Epithelial cell of proximal tubule (primary cell): ENCODE measurements around the gene SEZ6L. TPM values are rescaled to one million over a fixed set of nuclear protein-coding genes. Genes with fewer than 3 reads are reported as not detected.

Experiments
- DNase-seq: peaks from one replicate; pipeline ENCODE4 v3.0.0-alpha.2; 2011; ENCODE audit warnings: low read depth
- H3K4me3 ChIP-seq: 2 replicates; pipeline ENCODE4 v1.5.1; 2011; ENCODE audit warnings: low read depth, mild to moderate bottlenecking, low read length
- CTCF ChIP-seq: conservative IDR thresholded peaks from 2 replicates; pipeline ENCODE4 v1.5.1; 2012; ENCODE audit warnings: low read depth, mild to moderate bottlenecking, low read length
- total RNA-seq: library from RNA; depleted of rRNA; stranded (reverse); fragments of >200 nt; gene quantifications from 2 replicates; pipeline ENCODE4 v1.2.3, GENCODE V29; 2015

The SEZ6L gene
- total RNA-seq, 1 donor from 2014 or later, result not detected

GRCh38 chr22:26214466-26214865 is 45.2 kb downstream of the SEZ6L start:
- TF ChIP-seq CTCF, result no peak
- no peak for DNase-seq

DNA sequence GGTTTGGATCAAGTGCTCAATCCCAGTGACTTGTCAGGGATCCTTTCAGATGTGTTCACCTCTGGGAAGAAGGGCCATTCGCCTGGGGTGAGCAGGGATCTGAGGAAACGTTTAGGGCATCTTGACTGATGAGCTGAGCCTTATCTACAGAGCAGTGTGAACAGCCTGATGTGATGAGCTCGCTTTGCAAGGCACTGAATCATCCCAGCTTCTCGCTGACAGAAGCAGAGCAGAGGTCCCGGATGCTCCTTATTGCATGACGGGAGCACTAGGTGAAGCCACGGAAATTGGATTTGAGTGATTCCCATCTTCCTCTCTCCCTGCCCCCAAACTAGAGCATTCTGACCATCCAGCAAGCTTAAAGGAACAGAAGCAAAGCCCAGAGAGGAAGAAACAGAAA is 46.5 kb downstream of the SEZ6L start:
- no peak for TF ChIP-seq CTCF
- H3K4me3 ChIP-seq, result no peak overlapping the region
- no peak for DNase-seq

More at GRCh38 chr22:26214466-26214865, 45.2 kb downstream of the SEZ6L start:
- H3K4me3 ChIP-seq, result no peak overlapping the region

GRCh38 chr22:26225207-26225606 is 55.9 kb downstream of the SEZ6L start:
- no peak overlapping the region for H3K4me3 ChIP-seq
- DNase-seq, result no peak
- TF ChIP-seq CTCF, result no peak

DNA sequence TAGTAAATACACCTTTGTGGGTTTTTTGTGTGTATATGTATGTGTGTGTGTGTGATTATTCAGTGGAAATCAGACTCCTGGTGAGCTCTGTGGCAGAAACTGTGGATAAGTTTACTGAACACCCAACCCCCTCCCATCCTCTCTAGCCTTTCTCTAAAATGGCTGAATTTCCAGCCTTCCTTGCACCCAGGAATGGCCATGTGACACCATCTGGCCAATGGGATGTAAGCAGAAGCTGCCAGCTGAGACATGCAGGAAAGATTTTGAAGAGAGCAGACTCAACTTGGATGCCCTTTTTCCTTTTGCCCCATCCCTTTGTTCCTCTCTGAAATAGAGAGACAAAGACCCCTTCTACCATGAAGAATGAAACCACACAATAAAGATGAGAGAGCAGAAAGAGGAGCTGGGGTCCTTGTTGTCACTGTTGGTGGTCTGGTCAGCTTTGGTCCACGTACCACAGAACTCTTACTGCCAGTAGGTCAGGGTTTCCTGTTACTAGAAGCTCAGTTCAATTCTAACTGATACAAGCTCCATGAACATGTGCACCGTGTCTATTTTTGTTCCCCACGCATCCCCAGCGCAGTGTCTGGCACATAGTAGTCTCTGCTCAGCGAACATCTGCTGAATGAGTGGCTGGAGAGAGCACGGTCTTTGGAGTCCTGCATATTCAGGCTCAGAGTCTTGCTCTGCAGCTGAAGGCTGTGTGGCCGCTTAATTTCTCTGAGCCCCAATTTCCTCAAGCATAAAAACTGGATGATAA is 57.5 kb downstream of the SEZ6L start:
- H3K4me3 ChIP-seq, result no peak overlapping the region
- DNase-seq, result no peak
- no peak for TF ChIP-seq CTCF

- no peak for TF ChIP-seq CTCF
- DNase-seq, result no peak
- no peak overlapping the region for H3K4me3 ChIP-seq
These were observed 60.6 kb downstream of the SEZ6L start for GRCh38 chr22:26229910-26230309.

DNA sequence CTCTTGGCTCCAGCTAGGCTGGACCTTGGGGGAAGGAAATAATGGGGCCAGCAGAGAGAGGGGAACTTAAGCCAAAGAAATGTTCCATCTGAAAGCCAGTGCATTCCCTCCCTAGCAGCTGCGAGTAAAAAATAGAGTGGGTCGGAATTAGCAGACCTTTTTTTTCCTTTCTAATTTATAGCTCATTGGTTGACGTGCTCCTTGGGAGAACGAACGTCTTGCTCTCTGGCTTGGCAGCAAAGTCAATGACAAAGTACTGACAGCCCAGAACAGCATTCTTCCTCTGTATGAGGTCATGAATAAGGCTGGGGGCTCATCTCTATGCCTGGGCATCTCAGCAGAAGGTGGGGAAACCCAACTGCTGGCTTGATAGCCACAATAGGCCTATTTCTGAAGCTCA is 65.0 kb downstream of the SEZ6L start:
- no peak for TF ChIP-seq CTCF
- H3K4me3 ChIP-seq, result no peak overlapping the region
- DNase-seq, result no peak
